Sigmoid colon (tissue), 7 donors: ENCODE measurements around the gene HECW1. TPM values are rescaled to one million over a fixed set of nuclear protein-coding genes. Genes with fewer than 3 reads are reported as not detected.

Experiments used
- DNase-seq: peaks from one replicate; pipeline ENCODE4 v3.0.0-alpha.2; 2019
- H3K27ac ChIP-seq, 4 donors: fragments of 200-600 bp; sonication (generic); one replicate each; pipeline ENCODE4 v1.5.1; 2016 to 2019; ENCODE audit warnings: mild to moderate bottlenecking in 1 of 4
- H3K27me3 ChIP-seq, 3 donors: fragments of 200-600 bp; sonication (generic); one replicate each; pipeline ENCODE4 v1.5.1; 2019; ENCODE audit warnings: mild to moderate bottlenecking in 1 of 3
- H3K36me3 ChIP-seq, 4 donors: fragments of 200-600 bp; sonication (generic); one replicate each; pipeline ENCODE4 v1.5.1; 2016 to 2019
- H3K4me1 ChIP-seq, 4 donors: fragments of 200-600 bp; sonication (generic); one replicate each; pipeline ENCODE4 v1.5.1; 2017 to 2019
- H3K4me3 ChIP-seq, 4 donors: fragments of 200-600 bp; sonication (generic); one replicate each; pipeline ENCODE4 v1.5.1; 2017 to 2019; ENCODE audit warnings: mild to moderate bottlenecking in 2 of 4, moderate library complexity in 1 of 4
- H3K9me3 ChIP-seq, 4 donors: fragments of 200-600 bp in 3 of 4; sonication (generic) in 3 of 4; one replicate each; pipeline versions ENCODE4 v1.5.1 to v1.6.1; 2013 to 2019
- EP300 ChIP-seq, 4 donors: sonication (generic); formaldehyde crosslinking; IDR thresholded peaks; one replicate each; pipeline ENCODE4 v1.6.1; 2017; ENCODE audit warnings: antibody characterized with exemption in 4 of 4
- POLR2A ChIP-seq, 2 donors: fragments of 450-650 bp; IDR thresholded peaks; one replicate each; pipeline ENCODE4 v1.6.1; 2016; ENCODE audit warnings: antibody characterized with exemption in 2 of 2, mild to moderate bottlenecking in 2 of 2, moderate library complexity in 2 of 2
- POLR2AphosphoS5 ChIP-seq, 4 donors: sonication (generic); formaldehyde crosslinking; IDR thresholded peaks; one replicate each; pipeline ENCODE4 v1.6.1; 2017; ENCODE audit warnings: antibody characterized with exemption in 4 of 4
- WGBS, 2 donors: extraction: QIAGEN DNeasy Blood & Tissue Kit; methylation state at CpG; one replicate each; pipeline ENCODE4 v1.1.7; 2013; 5-methylcytosine and 5-hydroxymethylcytosine counted together
- intact Hi-C: fragments of 100-400 bp; cut with DNase I; formaldehyde crosslinking; loops from one replicate; pipeline ENCODE4 v1.15.1; 2023
- polyA plus RNA-seq, 3 donors: library from polyadenylated mRNA; stranded (reverse); fragments of 200-250 nt; gene quantifications; one replicate each; pipeline ENCODE4 v1.2.3, GENCODE V29; 2013
- total RNA-seq, 4 donors: library from RNA; depleted of rRNA; stranded (reverse); fragments of >200 nt; gene quantifications; one replicate each; pipeline ENCODE4 v1.1.0, GENCODE V29; 2016
- TF ChIP-seq, protein P1 (sequence below), 4 experiments: fragments of 450-650 bp in 3 of 4; fragments of 200-600 bp in 1 of 4; IDR thresholded peaks; one replicate each; pipeline ENCODE4 v1.5.1; 2016 to 2019; ENCODE audit warnings: antibody characterized with exemption in 4 of 4, mild to moderate bottlenecking in 3 of 4, moderate library complexity in 2 of 4
- donor health status: healthy with polysubstance abuse.
- donor health status: Bipolar disorder and iron deficiency.
- donor health status: healthy.

The HECW1 gene
- total and polyA plus RNA-seq, 7 donors, result 0.33 to 7.8 (median 1.2) TPM

DNA sequence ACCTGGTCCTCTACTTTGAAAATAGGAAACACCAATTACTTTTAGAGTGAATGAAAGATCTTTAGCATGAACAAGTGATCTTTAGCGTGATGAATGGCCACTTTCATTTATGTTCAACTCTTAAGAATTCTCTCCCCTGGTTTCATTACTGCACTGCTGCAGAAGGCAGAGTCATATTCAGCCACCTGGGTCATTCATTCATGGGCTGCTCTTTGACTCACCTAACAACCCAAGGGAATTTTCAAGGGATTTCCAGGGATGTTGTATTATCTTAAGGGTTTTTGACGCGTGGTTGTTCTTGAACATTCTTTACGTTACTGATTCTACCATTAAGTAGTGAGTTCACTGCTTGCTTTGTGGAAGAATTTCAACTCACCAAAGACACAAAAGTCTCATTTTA, 383.1 kb downstream of the HECW1 start:
- H3K4me1 ChIP-seq, result no peaks in the 10 kb centered on the region
- intact Hi-C loops, result no loop called here
- H3K27me3 ChIP-seq, result no peaks in the 10 kb centered on the region
- no peak for DNase-seq
- no peak overlapping the region for H3K27ac ChIP-seq
- H3K4me3 ChIP-seq, result no peak overlapping the region
- no peaks in the 10 kb centered on the region for H3K9me3 ChIP-seq
- no peaks in the 10 kb centered on the region for H3K36me3 ChIP-seq
- WGBS, 2 donors, result 89% methylated on average over 4 of the region's 4 CpGs
- no peak for TF ChIP-seq EP300 (IDR thresholded peaks at IDR 0.05)
- no peak for TF ChIP-seq POLR2A (IDR thresholded peaks at IDR 0.05)
- TF ChIP-seq, protein P1, sequence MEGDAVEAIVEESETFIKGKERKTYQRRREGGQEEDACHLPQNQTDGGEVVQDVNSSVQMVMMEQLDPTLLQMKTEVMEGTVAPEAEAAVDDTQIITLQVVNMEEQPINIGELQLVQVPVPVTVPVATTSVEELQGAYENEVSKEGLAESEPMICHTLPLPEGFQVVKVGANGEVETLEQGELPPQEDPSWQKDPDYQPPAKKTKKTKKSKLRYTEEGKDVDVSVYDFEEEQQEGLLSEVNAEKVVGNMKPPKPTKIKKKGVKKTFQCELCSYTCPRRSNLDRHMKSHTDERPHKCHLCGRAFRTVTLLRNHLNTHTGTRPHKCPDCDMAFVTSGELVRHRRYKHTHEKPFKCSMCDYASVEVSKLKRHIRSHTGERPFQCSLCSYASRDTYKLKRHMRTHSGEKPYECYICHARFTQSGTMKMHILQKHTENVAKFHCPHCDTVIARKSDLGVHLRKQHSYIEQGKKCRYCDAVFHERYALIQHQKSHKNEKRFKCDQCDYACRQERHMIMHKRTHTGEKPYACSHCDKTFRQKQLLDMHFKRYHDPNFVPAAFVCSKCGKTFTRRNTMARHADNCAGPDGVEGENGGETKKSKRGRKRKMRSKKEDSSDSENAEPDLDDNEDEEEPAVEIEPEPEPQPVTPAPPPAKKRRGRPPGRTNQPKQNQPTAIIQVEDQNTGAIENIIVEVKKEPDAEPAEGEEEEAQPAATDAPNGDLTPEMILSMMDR (IDR thresholded peaks at IDR 0.05), result no peak
- no peak for TF ChIP-seq POLR2AphosphoS5 (IDR thresholded peaks at IDR 0.05)

DNA sequence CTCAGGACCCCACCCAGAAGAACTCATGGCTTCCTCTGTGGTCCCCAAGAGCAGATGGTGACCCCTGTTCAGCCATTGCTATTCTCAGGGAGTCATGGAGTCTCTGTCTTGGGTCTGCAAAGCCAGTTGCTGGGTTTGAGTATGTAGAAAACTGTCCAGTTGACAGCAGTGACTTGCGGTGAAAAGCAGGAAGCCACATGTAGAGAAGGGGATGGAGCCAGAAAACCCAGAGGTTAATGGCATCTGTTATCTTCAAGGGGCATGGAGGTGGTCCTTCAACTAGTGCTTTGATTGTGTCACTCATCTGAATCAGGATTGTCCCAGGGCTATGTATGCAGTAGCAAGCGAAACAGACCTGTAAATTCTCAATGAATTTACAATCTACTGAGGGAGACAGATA, 384.1 kb downstream of the HECW1 start:
- no peak overlapping the region for H3K27ac ChIP-seq
- H3K27me3 ChIP-seq, result no peaks in the 10 kb centered on the region
- peaks cover 0 to 3% (median 1%) of the 10 kb centered on the region in 4 donors for H3K4me1 ChIP-seq
- intact Hi-C loops, result no loop called here
- no peak for DNase-seq
- WGBS, 2 donors, result 87 to 92% methylated on average over 2 of the region's 2 CpGs
- TF ChIP-seq EP300 (IDR thresholded peaks at IDR 0.05) (no peak), POLR2AphosphoS5 (IDR thresholded peaks at IDR 0.05) (no peak), POLR2A (IDR thresholded peaks at IDR 0.05) (no peak)
- TF ChIP-seq, protein P1 (IDR thresholded peaks at IDR 0.05), result no peak
- no peaks in the 10 kb centered on the region for H3K9me3 ChIP-seq
- H3K4me3 ChIP-seq, result no peak overlapping the region
- no peaks in the 10 kb centered on the region for H3K36me3 ChIP-seq

DNA sequence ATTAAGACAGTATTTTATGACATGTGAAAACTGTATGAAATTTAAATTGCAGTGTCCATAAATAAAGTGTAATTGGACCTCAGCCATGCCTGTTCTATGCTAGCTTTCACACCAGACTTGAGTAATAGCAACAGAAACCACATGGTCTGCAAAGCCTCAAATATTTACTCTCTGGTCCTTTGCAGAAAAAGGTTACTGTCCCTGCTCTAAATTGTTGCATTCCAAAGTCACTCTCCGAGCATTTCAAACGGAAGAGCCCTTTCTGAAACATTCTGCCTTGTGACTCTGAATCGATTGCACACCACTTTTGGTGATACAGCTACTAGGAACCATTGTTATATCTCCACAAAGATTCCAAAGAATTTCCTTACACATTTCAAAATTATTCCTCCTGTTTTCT, 389.4 kb downstream of the HECW1 start:
- TF ChIP-seq POLR2A (IDR thresholded peaks at IDR 0.05) (no peak), EP300 (IDR thresholded peaks at IDR 0.05) (no peak)
- Histone ChIP-seq H3K27me3 (no peaks in the 10 kb centered on the region), H3K36me3 (no peaks in the 10 kb centered on the region), H3K4me3 (no peak overlapping the region), H3K9me3 (no peaks in the 10 kb centered on the region), H3K4me1 (peaks cover 0 to 10% (median 3%) of the 10 kb centered on the region in 4 donors), H3K27ac (no peak overlapping the region)
- intact Hi-C loops, result no loop called here
- no peak for DNase-seq
- 27 to 50% methylated on average over 3 of the region's 3 CpGs for WGBS, 2 donors

DNA sequence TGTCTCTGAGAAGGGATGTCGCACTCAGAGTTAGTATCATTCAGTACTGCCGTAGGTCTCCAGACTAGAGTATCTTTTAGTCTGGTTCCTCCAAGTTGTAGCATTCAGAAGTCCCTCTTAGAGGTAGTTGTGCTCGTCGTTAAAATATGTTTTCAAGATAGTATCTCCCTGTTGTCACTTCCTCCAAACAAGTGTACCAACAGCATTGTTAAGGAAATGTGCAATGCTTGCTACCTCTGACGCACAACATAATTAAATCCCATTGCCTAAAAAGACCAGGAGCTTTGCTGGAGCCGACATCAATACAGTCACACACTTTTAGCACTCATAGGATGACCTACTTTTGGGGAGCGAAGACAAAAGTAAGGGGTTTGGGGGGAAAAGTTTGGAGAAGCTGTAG, 390.5 kb downstream of the HECW1 start:
- Histone ChIP-seq H3K4me3 (no peak overlapping the region), H3K27ac (no peak overlapping the region), H3K9me3 (no peaks in the 10 kb centered on the region), H3K36me3 (no peaks in the 10 kb centered on the region), H3K27me3 (no peaks in the 10 kb centered on the region), H3K4me1 (peaks cover 0 to 10% (median 3%) of the 10 kb centered on the region in 4 donors)
- intact Hi-C loops, result no loop called here
- DNase-seq, result no peak
- 80 to 92% methylated on average over 7 of the region's 7 CpGs for WGBS, 2 donors
- no peak for TF ChIP-seq EP300 (IDR thresholded peaks at IDR 0.05)
- TF ChIP-seq, protein P1 (IDR thresholded peaks at IDR 0.05), result no peak
- no peak for TF ChIP-seq POLR2AphosphoS5 (IDR thresholded peaks at IDR 0.05)
- no peak for TF ChIP-seq POLR2A (IDR thresholded peaks at IDR 0.05)

DNA sequence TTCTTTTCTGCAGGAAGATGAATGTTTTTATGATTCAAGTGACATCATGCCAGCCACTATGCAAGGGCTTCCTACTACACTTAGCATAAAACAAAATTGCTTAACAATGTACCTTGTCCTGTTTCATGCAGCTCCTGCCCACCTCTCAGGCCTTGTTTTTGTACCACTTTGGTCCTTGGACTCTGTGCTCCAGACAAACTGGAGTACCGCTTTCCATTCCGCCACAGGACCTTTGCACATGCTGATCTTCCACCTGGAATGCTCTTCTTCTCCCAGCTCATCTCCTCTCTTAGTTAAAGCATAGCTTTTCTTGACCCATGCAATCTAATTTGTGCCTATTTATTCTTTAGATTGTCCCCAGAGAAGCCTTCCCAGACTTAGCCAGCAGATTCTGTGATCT, 393.0 kb downstream of the HECW1 start:
- 97 to 99% methylated on average over 2 of the region's 2 CpGs for WGBS, 2 donors
- intact Hi-C loops, result no loop called here
- no peaks in the 10 kb centered on the region for H3K27me3 ChIP-seq
- no peak for DNase-seq
- peaks cover 0 to 10% (median 3%) of the 10 kb centered on the region in 4 donors for H3K4me1 ChIP-seq
- no peak overlapping the region for H3K4me3 ChIP-seq
- no peaks in the 10 kb centered on the region for H3K36me3 ChIP-seq
- H3K9me3 ChIP-seq, result no peaks in the 10 kb centered on the region
- H3K27ac ChIP-seq, result no peak overlapping the region
- TF ChIP-seq, protein P1 (IDR thresholded peaks at IDR 0.05), result no peak
- TF ChIP-seq EP300 (IDR thresholded peaks at IDR 0.05), result no peak
- TF ChIP-seq POLR2A (IDR thresholded peaks at IDR 0.05), result no peak
- TF ChIP-seq POLR2AphosphoS5 (IDR thresholded peaks at IDR 0.05), result no peak
